ENCODE measurements around the gene CMTM2. TPM values are rescaled to one million over a fixed set of nuclear protein-coding genes. Genes with fewer than 3 reads are reported as not detected.

The CMTM2 gene
- total RNA-seq, 2 experiments from 2014 or later = 0.29 TPM; not detected in 1

- ChIA-PET POLR2A (interaction anchor here (1.0 to 3.9 kb wide), 2 partner anchors 12 to 198 kb away, joined by 3 to 19 read pairs; partner anchors contain the start of gene CMTM2), CTCF (interaction anchor here (1.9 to 2.2 kb wide), 2 partner anchors 39 to 163 kb away, joined by 7 to 10 read pairs; no protein-coding TSS in a partner anchor)
- DNase-seq (no peak), ATAC-seq (no peak)
- no peaks in the 10 kb centered on the region for H3K27me3 Mint-ChIP-seq
- H3K36me3 Mint-ChIP-seq (ENCODE audit: low read depth) = peaks cover 32% of the 10 kb centered on the region
- no peaks in the 10 kb centered on the region for H3K9me3 Mint-ChIP-seq
- peaks cover 19% of the 10 kb centered on the region for H3K4me1 Mint-ChIP-seq (ENCODE audit: low read depth)
- no peak overlapping the region for H3K27ac Mint-ChIP-seq
- intact Hi-C loops (cut with micrococcal nuclease) = no loop called here
- no peak overlapping the region for H3K4me3 Mint-ChIP-seq
- TF ChIP-seq CTCF (IDR thresholded peaks at IDR 0.05) = no peak
These were observed 10.1 kb upstream of the CMTM2 start for GRCh38 chr16:66569131-66569530.

- CTCF ChIA-PET = interaction anchor here (0.7 to 3.7 kb wide), 9 partner anchors 10 to 298 kb away, joined by 3 to 19 read pairs (median 5); partner anchors contain the start of gene CMTM2
These were observed 9.3 kb upstream of the CMTM2 start for GRCh38 chr16:66569827-66570405.

GRCh38 chr16:66572356-66572755 is 6.9 kb upstream of the CMTM2 start:
- peaks cover under 1% of the 10 kb centered on the region for H3K27me3 Mint-ChIP-seq
- peaks cover 12% of the 10 kb centered on the region for H3K4me1 Mint-ChIP-seq (ENCODE audit: low read depth)
- H3K27ac Mint-ChIP-seq = no peak overlapping the region
- H3K9me3 Mint-ChIP-seq = no peaks in the 10 kb centered on the region
- H3K36me3 Mint-ChIP-seq (ENCODE audit: low read depth) = peaks cover 9% of the 10 kb centered on the region
- ChIA-PET POLR2A (interaction anchor here (1.2 to 3.9 kb wide), 3 partner anchors 9 to 20 kb away, joined by 3 to 19 read pairs (median 4); partner anchors contain the start of genes CKLF and CMTM2), CTCF (interaction anchor here (1.1 to 5.7 kb wide), 4 partner anchors 9 to 166 kb away, joined by 3 to 29 read pairs (median 10); no protein-coding TSS in a partner anchor)
- ATAC-seq = no peak
- TF ChIP-seq CTCF (IDR thresholded peaks at IDR 0.05) = no peak
- no peak overlapping the region for H3K4me3 Mint-ChIP-seq
- DNase-seq = no peak
- intact Hi-C loops (cut with micrococcal nuclease) = no loop called here

More at GRCh38 chr16:66569827-66570405, 9.3 kb upstream of the CMTM2 start:
- intact Hi-C loops (cut with micrococcal nuclease) = no loop called here
- DNase-seq (no peak), ATAC-seq (no peak)
- Mint-ChIP-seq H3K4me3 (no peak overlapping the region), H3K27ac (no peak overlapping the region), H3K4me1 (ENCODE audit: low read depth) (peaks cover 16% of the 10 kb centered on the region), H3K9me3 (no peaks in the 10 kb centered on the region), H3K27me3 (no peaks in the 10 kb centered on the region), H3K36me3 (ENCODE audit: low read depth) (peaks cover 29% of the 10 kb centered on the region)
- POLR2A ChIA-PET = interaction anchor here (0.8 to 3.9 kb wide), 4 partner anchors 11 to 199 kb away, joined by 3 to 19 read pairs (median 4); partner anchors contain the start of genes CMTM2 and TK2
- no peak for TF ChIP-seq CTCF (IDR thresholded peaks at IDR 0.05)

- Mint-ChIP-seq H3K4me3 (no peak overlapping the region), H3K36me3 (ENCODE audit: low read depth) (peaks cover 2% of the 10 kb centered on the region), H3K27me3 (peaks cover 14% of the 10 kb centered on the region), H3K4me1 (ENCODE audit: low read depth) (peaks cover 10% of the 10 kb centered on the region), H3K27ac (no peak overlapping the region), H3K9me3 (no peaks in the 10 kb centered on the region)
- CTCF ChIA-PET = interaction anchor here (0.9 to 5.7 kb wide), 5 partner anchors 11 to 257 kb away, joined by 3 to 29 read pairs (median 4); partner anchors contain the start of gene NAE1
- ATAC-seq (no peak), DNase-seq (no peak)
- intact Hi-C loops (cut with micrococcal nuclease) = no loop called here
- POLR2A ChIA-PET = no interaction called here
- no peak for TF ChIP-seq CTCF (IDR thresholded peaks at IDR 0.05)
These were observed 5.2 kb upstream of the CMTM2 start for GRCh38 chr16:66574081-66574480.

- intact Hi-C loops (cut with micrococcal nuclease) = no loop called here
- H3K9me3 Mint-ChIP-seq = no peaks in the 10 kb centered on the region
- peaks cover 9% of the 10 kb centered on the region for H3K4me1 Mint-ChIP-seq (ENCODE audit: low read depth)
- H3K27ac Mint-ChIP-seq = no peak overlapping the region
- ChIA-PET CTCF (interaction anchor here (0.9 to 5.7 kb wide), 5 partner anchors 12 to 256 kb away, joined by 3 to 29 read pairs (median 4); partner anchors contain the start of gene NAE1), POLR2A (interaction anchor here (1.4 kb wide), 1 partner anchor 10 kb away, joined by 3 read pairs; no protein-coding TSS in a partner anchor)
- no peak for TF ChIP-seq CTCF (IDR thresholded peaks at IDR 0.05)
- no peak overlapping the region for H3K4me3 Mint-ChIP-seq
- H3K36me3 Mint-ChIP-seq (ENCODE audit: low read depth) = peaks cover 3% of the 10 kb centered on the region
- peaks cover 17% of the 10 kb centered on the region for H3K27me3 Mint-ChIP-seq
- ATAC-seq = no peak
- DNase-seq = no peak
These were observed 4.7 kb upstream of the CMTM2 start for GRCh38 chr16:66574531-66574930.
